GM19025 (cell line): ENCODE measurements around the gene ANTXRL.
"Not testable (repeated sequence)": the region's sequence is repeated elsewhere in the genome, so short reads cannot be mapped to it uniquely, and the experiment has no call there.

Experiments used
- ATAC-seq: cut with Tn5 transposase; IDR thresholded peaks from one replicate; pipeline ENCODE4 v1.9.1; 2021; ENCODE audit warnings: mild to moderate bottlenecking, low read depth, moderate library complexity; ENCODE audit not compliant: unreplicated experiment

ANTXRL gene

DNA sequence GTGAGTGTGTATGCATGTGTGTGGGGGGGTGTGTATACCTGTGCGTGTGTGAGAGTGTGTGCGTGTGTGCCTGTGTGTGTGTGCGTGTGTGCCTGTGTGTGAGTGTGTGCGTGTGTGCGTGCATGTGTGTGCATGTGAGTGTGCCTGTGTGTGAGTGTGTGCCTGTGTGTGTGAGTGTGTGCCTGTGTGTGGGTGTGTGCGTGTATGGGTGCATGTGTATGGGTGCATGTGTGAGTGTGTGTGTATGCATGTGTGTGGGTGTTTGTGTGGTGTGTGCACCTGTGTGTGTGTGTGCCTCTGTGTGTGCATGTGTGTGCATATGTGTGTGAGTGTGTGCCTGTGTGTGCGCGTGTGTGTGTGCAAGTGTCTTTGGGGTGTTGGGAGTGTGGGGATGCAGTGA is 6.4 kb downstream of the ANTXRL start:
- no peak for ATAC-seq

DNA sequence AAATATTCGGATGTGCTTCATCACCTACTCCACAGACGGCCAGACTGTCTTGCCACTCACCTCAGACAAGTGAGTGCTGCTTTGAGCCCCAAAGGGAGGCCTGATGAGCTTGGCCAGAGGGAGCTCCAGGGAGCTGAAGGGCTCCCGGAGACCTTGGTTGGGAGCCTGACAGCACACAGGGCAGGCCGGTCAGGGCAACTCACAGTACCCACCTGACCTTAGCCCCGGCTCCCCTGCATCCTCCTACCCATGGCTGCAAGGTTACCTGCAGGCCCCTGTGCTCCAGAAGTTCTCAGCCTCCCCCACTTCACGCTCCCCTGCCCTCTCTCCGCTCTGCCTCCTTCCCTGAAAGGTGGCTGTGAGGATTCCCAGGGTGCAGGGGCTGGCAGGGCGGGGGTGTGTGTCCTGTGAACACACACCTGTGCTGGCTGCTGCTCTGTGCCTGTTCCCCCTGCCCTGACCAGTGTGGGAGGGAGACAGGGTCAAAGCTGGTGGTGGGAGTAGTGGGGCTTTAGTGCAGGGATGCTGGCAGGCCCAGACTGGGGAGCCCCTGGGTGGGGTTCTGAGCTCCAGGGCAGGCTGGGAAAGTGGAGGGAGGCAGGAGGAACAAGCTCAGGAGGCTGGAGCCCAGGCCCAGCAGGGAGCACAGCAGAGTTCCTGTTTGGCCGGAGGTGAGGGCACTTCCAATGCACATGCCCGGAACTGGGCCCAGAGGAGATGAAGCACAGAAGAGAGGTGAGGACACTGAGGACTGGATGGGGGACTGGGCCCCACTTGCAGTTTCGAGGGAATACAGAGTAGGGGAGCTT is 7.2 kb downstream of the ANTXRL start:
- ATAC-seq = no peak

DNA sequence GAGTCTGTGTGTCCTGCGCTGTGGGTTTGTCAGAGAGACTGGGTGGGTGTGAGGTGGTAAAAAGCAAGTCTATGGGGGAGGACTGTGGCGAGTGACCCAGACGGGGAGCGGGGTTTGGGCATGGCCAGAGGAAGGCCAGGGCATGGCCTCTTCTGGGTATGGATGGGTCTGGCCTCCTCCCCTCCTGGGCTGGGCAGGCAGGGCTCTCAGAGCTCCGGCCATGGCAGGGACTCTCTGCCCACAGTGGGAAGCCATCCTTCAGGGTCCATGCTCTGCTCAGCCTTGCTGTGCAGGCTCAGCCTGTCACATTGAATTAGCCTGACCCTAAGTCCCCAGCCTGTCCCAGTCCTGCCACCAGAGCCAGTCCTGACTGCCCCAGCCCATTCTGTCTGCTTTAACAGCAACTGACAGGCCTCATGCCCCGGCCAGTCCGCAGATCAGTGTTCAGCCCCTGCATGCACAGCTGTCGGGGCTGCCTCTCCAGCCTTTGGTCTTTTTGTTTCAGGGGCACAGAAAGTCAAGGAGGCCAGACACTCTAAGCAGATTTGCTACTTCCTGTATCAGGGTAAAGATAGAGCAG is 7.9 kb downstream of the ANTXRL start:
- ATAC-seq = no peak

DNA sequence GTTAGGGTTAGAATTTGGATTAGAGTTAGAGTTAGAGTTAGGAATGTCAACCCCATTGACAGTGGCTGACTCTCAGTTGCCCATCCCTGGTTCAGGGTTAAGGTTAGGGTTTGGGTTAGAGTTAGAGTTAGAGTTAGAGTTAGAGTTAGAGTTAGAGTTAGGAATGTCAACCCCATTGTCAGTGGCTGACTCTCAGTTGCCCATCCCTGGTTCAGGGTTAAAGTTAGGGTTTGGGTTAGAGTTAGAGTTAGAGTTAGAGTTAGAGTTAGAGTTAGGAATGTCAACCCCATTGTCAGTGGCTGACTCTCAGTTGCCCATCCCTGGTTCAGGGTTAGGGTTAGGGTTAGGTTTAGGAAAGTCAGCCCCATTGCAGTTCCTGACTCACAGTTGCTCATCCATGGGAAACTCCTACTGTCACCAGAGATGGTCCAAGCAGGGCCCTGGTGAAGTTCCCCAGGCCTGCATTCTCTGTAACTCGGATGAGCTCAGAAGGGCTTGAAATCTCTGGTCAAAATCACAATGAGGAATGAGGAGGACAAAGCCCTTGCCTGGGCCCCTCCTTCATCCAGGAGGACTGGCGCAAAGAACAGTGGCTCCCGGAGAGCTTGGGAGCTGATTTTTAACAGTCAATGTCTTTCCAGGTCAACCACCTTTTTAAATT is 8.7 kb downstream of the ANTXRL start:
- ATAC-seq = not testable (repeated sequence)

DNA sequence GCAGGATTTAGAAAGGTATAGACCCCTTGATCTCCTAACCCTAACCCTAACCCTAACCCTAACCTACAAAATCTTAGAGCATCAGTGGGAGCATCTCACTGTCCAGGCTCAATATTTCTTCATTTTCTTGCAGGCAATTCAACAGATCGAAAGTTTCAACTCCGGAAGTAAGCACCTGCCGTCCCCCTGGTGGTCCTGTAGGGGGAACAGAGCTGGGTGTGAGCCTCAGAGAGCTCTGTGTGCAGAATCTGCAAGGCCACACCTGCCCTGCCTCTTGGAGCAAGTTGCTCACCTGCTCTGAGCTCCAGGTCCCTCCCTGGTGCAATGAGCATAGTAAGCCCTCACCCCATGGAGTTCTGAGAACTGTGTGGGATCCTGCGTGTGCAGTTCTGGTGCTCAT is 9.3 kb downstream of the ANTXRL start:
- not testable (repeated sequence) for ATAC-seq

DNA sequence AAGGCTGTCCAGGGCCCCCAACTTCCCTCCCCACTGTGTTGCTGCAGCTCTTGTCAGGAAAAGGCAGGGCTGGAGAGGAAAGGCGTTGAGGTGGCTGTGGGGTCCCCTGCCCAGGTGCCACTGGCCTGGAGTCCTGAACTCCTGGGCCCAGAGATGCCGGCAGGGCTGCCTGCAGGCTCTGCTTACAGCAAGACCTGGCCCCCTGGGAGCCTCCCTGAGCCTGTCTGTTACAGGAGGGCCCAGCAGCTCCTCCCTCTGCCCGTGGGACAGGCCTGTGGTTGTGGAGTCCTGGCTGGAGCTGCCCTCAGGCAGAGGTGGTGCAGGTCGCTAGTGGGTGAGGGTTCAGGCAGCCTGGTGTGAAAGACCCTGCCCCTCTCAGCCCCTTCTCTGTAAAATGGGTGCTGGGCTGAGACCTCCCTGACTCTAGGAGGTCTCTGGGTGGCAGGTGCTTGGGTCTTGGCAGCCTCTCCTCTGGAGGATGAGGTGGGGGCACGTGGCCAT is 9.9 kb downstream of the ANTXRL start:
- ATAC-seq = no peak

DNA sequence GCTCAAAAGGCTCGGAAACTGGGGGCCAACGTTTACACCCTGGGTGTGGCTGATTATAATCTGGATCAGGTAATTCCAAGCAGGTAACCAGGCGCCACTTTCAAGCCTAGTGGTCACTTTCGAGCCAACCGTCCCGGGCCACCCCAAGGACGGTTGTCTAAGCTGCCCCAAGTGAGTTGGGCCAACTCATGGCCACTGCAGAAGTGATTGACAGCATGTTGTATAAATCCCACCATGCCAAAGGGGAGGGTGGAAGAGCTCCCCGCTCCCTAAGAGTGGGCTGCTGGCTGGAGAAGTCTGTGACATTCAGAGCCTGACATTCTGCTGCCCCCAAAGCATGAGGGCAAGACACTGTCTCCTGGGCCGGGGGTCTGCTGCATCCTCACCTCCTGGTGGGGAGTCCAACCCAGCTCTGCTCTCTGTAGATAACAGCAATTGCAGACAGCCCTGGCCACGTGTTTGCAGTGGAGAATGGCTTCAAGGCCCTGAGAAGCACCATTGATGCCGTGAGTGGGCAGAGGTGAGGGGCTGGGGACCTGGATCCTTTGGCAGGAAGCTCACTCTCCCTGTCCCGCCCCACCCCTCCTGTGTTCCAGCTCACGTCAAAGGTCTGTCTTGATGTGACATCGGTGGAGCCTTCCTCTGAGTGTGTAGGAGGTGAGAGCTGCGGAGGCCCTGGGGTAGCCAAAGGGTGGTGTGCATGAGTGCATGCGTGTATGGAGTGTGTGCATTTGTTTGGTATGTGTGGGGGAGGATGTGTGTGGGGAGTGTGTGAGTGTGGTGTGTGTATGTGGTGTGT is 10.8 kb downstream of the ANTXRL start:
- no peak for ATAC-seq

DNA sequence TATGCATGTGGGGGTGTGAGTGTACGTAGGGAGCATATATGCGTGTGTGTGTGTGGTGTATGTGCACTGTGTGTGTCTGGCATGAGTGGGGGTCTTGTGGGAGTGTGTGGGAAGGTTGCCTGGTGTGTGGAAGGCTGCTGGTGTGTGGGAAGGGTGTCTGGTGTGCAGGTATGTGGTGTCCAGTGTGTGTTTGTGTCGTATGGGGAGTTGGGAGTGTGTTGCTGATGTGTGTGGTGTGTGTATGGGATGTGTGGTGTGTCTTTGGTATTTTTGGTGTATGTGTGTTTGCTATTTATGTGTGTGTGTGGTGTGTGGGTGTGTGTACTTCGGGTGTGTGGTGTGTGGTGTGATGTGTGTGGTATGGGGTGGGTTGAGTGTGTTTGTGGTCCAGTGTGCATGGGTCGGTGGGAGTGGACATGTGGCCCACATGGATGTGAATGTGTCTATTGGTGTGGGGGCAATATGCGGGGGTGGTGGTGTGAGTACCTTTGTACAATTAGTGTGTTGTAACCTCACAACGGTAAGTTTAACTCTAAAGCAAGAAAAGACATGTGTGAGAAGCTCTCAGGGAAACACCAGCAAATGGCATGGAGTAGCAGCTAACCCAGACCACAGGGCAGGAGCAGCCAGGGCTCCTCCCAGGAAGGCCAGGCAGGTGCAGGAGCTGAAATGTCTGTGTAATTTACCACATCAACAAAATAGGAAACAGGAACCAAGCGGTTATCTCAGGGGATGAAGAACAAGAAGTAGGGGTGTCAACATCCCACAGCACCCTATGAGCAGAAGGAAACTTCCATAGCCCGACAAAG is 11.9 kb downstream of the ANTXRL start:
- no peak for ATAC-seq

DNA sequence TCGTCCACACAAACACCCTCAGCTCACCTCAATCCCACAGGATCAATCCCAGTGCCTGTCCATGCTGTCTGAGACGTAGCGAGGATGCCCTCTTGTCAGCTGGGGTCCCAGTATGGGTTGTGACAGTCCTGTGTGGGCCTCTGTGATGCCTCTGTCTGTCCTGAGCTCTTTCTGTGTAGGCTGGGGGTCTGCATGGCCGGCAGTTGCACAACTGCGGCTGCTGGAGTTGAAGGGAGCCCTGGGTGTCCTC is 12.4 kb downstream of the ANTXRL start:
- ATAC-seq = no peak

DNA sequence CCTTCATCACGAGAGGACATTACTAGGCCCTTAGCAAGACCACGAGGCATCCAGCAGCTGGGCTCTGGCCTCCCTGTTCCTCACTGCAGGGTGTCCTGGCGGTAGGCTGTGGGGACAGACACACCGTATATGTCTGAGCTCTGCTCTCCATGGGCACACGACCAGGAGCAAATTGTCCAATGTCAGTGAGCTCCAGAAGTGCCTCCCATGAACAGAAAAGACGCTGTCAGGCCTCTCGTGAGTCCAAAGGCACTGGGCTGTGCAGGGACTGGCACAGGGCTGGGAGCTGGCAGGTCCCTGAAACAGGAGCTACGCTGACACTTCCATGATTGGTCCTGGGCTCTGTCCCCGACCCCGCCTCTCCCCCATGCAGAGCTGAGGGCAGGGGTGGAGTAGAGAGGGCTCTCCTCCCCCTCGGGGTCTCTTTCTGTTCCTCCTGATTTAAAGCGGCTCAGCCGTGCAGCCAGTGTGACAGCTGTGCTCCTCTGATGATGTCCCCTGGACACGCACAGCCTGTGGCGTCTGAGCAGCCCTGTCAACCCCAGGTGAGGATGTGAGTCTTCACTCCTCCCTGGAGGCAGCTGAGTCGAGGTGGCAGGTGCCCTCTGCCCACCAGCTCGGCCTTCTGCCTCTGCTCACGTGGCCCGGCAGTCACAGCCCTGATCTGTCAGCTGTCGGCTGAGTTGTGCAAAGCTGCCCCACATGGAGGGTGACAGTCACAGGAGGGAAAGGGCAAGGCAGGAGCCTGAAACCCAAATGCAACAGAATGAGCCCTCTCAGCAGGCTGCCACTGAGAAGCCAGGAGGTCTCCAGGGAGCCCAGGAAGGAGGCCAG is 13.0 kb downstream of the ANTXRL start:
- ATAC-seq = no peak

DNA sequence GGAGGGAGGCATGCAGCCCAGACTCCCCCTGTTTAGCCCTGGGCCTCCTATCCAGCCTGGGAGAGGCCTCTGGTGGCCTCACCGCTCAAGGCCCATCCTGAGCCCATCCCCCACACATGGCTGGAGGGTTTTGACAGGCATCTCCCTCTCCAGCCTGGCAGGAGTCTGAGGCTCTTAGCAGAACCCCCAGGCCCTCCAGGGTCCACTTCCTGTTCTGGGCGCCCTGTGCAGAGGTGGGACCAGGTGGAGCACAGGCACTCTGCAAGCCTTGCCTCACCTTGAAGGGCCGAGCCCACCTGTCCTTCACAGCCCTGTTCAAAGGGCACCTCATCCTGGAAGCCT is 13.5 kb downstream of the ANTXRL start:
- not testable (repeated sequence) for ATAC-seq

DNA sequence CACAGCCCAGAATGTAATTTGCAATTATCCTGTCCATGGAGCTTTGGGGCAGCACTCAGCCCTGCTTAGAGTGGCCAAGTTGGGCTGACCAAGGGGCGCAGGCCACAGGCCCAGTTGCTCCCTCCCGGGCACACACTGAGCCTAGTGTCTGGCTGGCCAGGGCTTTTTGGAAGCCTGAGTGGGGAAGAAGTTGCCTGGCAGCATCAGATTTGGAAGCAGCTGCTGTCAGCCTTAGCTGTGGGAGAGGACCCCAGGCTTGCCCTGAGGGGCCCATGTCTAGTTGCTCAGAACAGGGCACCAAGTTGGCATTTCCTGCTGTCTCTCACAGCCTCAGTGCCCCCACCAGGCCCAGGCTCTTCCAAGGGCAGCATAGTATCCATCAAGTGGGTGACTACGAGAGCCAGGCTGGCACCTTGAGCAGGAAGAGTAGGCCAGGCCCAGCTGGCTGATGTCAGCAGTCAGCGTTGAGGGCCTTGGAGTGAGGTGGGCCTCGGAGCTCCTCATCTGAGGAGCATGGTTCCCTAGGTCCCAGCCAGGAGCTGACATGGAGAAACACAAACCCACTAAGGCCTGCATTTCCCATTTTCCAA is 14.4 kb downstream of the ANTXRL start:
- no peak for ATAC-seq

DNA sequence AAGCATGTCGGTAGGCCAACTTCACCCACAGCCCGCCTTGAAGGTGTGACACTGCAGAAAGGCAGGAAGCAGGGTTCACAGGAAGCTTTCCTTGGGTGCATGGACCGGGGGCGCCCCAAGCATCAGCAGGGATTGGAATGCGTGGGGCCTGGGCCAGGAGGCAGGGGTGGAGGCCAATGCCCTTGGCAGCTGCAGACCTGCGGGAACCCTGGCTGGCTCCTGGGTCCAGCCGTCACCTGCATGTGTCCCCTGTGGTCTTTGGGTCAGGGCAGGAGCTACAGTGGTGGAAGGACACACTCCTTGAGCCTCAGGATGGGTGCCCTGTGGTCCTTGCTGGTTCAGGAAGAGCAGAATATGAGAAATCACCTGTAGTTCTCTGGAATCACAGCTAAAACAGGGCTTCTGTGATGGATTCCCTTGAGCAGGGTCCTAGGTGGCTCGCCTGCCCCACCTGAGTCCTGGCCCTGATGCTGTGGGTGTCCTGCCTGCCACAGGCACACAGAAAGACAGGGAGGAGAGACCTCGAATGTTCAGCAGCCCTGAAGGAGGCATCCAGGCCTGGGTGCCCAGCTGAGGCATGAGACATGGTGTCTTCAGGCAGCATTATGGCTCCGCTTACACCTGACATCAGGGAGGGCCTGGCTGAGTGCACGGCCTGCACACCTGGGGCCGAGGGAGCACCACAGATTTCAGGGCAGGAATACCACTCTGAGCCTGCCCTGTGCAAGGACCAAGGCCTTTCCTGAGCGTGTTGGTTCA is 15.1 kb downstream of the ANTXRL start:
- ATAC-seq = no peak

DNA sequence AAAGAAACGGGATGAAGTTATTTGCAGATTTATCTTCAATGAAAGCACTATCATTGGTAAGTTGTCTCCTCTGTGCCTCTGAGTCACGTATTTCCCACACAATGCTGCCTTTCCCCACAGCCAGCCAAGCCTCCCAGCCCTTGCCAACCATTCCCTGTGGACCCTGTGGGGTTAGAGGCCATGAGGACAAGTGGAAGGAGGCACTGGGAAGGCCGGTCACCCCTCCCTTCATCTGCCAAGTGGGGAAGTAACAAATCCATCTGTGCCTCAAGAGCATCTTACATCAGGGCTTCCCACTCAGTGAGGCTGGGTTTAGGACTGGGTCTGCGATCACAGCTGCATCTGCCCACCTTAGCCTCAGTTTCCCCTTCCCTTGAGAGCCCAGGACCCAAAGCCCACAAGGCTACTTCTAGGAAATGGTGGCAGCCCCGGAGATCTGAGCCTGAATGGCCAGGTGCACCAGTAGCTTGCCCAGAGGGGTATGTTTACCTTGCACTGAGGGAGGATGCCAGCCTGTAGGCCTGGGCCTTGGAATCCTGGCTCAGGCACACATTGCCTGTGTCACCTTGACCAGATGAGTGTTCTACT is 16.1 kb downstream of the ANTXRL start:
- ATAC-seq = not testable (repeated sequence)

DNA sequence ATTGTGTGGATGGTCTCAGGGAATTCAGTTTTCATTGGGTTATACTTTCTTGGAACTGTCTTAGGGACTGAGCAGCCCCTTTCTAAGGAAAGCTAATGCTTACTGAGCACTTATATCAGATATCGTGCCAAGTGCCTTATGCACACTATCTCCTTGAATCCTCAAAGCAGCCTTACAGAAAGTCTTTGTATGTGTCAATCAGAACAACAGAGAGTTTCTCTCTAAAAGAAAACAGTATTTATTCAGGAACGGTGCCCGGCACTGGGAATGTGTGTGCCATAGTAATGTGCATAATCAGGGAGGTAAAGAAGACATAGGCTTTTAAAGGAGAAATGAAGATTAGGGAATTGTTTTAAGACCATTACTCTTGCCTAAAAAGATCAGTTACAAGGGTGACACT is 17.3 kb downstream of the ANTXRL start:
- ATAC-seq = no peak

DNA sequence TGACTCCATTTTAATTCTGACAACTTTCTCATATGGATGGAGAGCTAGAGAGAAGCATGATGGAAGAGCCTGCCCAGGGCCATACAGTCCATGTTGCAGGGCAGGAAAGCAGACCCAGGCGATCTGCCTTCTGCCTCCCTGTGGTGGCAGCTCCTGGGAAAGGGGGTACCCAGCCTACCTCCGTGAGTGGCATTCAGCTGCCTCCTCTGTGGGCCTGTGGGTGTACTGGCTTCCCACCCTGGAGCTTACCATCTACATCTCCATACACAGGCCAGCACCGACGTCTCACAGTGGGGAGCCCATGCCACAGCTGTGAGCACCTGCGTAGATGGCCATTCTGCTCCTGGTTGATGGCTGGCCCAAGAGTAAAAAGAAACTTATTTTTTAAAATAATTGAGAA is 17.9 kb downstream of the ANTXRL start:
- ATAC-seq = not testable (repeated sequence)

DNA sequence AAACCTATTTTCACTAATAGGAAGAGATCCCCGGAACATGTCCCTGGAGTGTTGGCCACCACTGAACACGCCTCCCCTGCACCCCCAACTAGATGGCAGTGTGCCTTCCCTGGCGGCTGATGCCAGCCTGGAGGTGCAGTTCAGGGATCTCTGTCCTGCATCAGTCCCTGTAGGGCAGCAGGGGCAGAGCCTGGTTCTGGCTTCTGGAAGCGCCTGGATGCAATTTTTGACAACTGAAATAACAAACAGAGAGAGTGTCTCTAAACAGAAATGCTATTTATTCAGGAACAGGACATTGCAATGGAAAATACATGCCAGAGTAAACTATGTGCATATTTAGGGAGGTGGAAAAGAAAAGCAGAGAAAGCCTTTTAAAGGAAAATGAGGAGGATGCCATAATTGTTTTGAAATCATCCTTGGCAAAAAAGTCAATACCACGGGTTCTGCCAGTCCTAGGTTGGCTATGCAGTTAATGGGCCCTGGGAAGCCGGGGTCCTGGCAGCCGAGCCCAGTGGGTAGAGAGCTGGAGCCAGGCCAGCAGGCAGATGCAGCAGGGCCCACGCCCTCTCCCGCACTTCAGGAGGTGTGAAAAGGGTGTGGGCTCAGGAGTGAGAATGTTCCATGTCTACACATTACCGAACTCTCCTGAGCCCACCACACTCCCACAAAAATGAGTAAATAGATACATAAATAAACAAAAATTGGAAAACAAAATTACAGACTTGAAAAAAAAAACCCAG is 18.5 kb downstream of the ANTXRL start:
- no peak for ATAC-seq
